IMR-90 (cell line): ENCODE data around the gene TPM4. TPM values are rescaled to one million over a fixed set of nuclear protein-coding genes. Genes with fewer than 3 reads are reported as not detected.

Experiments
- ATAC-seq: fragments of 200-7000 bp; cut with Tn5 transposase; 2 replicates; pipeline ENCODE4 v1.9.1; 2020; ENCODE audit warnings: low read depth, mild to moderate bottlenecking, moderate library complexity
- BruUV-seq: library from RNA; stranded (reverse); fragments of 400-500 nt; replicated peaks from 2 replicates; lab custom pipeline; 2021; lab: Mats Ljungman, UMichigan
- CTCF ChIA-PET: fragments of 300-600 bp; formaldehyde crosslinking; extraction: SDS; loops from one replicate; lab custom pipeline; 2021; ENCODE audit warnings: antibody characterized with exemption; lab: Yijun Ruan, JAX
- POLR2A ChIA-PET: fragments of 300-600 bp; sonication (Branson Sonifier 250); formaldehyde crosslinking; loops from one replicate; lab custom pipeline; 2022; ENCODE audit warnings: antibody characterized with exemption; ENCODE audit not compliant: unreplicated experiment; lab: Charles Lee
- DNase-seq: peaks from one replicate; pipeline ENCODE4 v3.0.0; 2013
- H2AFZ ChIP-seq: replicated peaks from 2 replicates; pipeline ENCODE3; 2013; ENCODE audit warnings: low read length, mild to moderate bottlenecking; ENCODE audit not compliant: poor library complexity
- H2AK5ac ChIP-seq: 2 replicates; pipeline ENCODE4 v1.6.1; 2013; ENCODE audit warnings: low read depth, low read length, inconsistent platforms
- H2AK9ac ChIP-seq: replicated peaks from 2 replicates; pipeline ENCODE3; 2013; ENCODE audit warnings: mild to moderate bottlenecking, low read depth, low read length, moderate library complexity; ENCODE audit not compliant: poor library complexity
- H2BK120ac ChIP-seq: 2 replicates; pipeline ENCODE4 v1.6.1; 2013; ENCODE audit warnings: low read depth, low read length, inconsistent platforms
- H2BK15ac ChIP-seq: 3 replicates; pipeline ENCODE4 v1.6.1; 2013; ENCODE audit warnings: low read depth, low read length, inconsistent platforms
- H2BK20ac ChIP-seq: 2 replicates; pipeline ENCODE4 v1.6.1; 2013; ENCODE audit warnings: low read depth, mild to moderate bottlenecking, inconsistent platforms, low read length, moderate library complexity
- H2BK5ac ChIP-seq: 2 replicates; pipeline ENCODE4 v1.6.1; 2013; ENCODE audit warnings: mild to moderate bottlenecking, low read depth, low read length, inconsistent platforms; ENCODE audit not compliant: poor library complexity, severe bottlenecking
- H3K14ac ChIP-seq: replicated peaks from 2 replicates; pipeline ENCODE4 v1.6.1; 2013; ENCODE audit warnings: low read depth, low read length, inconsistent platforms
- H3K18ac ChIP-seq: 2 replicates; pipeline ENCODE4 v1.6.1; 2013; ENCODE audit warnings: low read depth, low read length, control low read depth
- H3K23ac ChIP-seq: 2 replicates; pipeline ENCODE4 v1.6.1; 2013; ENCODE audit warnings: low read depth, low read length, inconsistent platforms
- H3K27ac ChIP-seq: 2 replicates; pipeline ENCODE4 v1.5.1; 2013; ENCODE audit warnings: mild to moderate bottlenecking, control low read depth, low read length; ENCODE audit not compliant: insufficient read depth
- H3K27me3 ChIP-seq: 2 replicates; pipeline ENCODE4 v1.6.1; 2013; ENCODE audit warnings: low read length; ENCODE audit not compliant: control insufficient read depth, insufficient read depth
- H3K36me3 ChIP-seq: 2 replicates; pipeline ENCODE4 v1.6.1; 2013; ENCODE audit warnings: low read length, mixed read lengths; ENCODE audit not compliant: control insufficient read depth, insufficient read depth
- H3K4ac ChIP-seq: 2 replicates; pipeline ENCODE4 v1.6.1; 2013; ENCODE audit warnings: low read depth, low read length, inconsistent platforms
- H3K4me1 ChIP-seq: 2 replicates; pipeline ENCODE4 v1.6.1; 2013; ENCODE audit warnings: low read length, mixed read lengths; ENCODE audit not compliant: control insufficient read depth, insufficient read depth
- H3K4me2 ChIP-seq: 2 replicates; pipeline ENCODE4 v1.6.1; 2013; ENCODE audit warnings: low read depth, mild to moderate bottlenecking, control low read depth, low read length, moderate library complexity
- H3K4me3 ChIP-seq: 2 replicates; pipeline ENCODE4 v1.5.1; 2013; ENCODE audit warnings: low read depth, mild to moderate bottlenecking, control low read depth, low read length, moderate library complexity; ENCODE audit not compliant: insufficient read depth
- H3K56ac ChIP-seq: 2 replicates; pipeline ENCODE4 v1.6.1; 2013; ENCODE audit warnings: low read length, inconsistent platforms; ENCODE audit not compliant: insufficient read depth; ENCODE audit errors: extremely low read depth
- H3K79me1 ChIP-seq, 2 experiments: 2 replicates each; pipeline ENCODE4 v1.6.1; 2013; ENCODE audit warnings: low read length in 2 of 2, inconsistent platforms in 1 of 2, low read depth in 1 of 2
- H3K9ac ChIP-seq: 2 replicates; pipeline ENCODE4 v1.6.1; 2013; ENCODE audit warnings: low read depth, low read length, control low read depth
- H3K9me1 ChIP-seq: 2 replicates; pipeline ENCODE4 v1.6.1; 2013; ENCODE audit warnings: low read length, inconsistent platforms; ENCODE audit not compliant: insufficient read depth
- H3K9me3 ChIP-seq: 2 replicates; pipeline ENCODE4 v1.6.1; 2013; ENCODE audit warnings: low read length; ENCODE audit not compliant: control insufficient read depth, insufficient read depth
- H4K20me1 ChIP-seq: 2 replicates; pipeline ENCODE4 v1.6.1; 2013; ENCODE audit warnings: low read length, inconsistent platforms; ENCODE audit not compliant: insufficient read depth
- H4K5ac ChIP-seq: 2 replicates; pipeline ENCODE4 v1.6.1; 2013; ENCODE audit warnings: mild to moderate bottlenecking, low read depth, low read length, control low read depth
- H4K8ac ChIP-seq, 2 experiments: 2 replicates each; pipeline ENCODE4 v1.6.1; 2013; ENCODE audit warnings: low read depth in 2 of 2, low read length in 2 of 2, control low read depth in 1 of 2, inconsistent platforms in 1 of 2
- H4K91ac ChIP-seq: 2 replicates; pipeline ENCODE4 v1.6.1; 2013; ENCODE audit warnings: low read depth, low read length, inconsistent platforms; ENCODE audit not compliant: insufficient read depth
- BHLHE40 ChIP-seq: fragments of 150-350 bp; IDR thresholded peaks from 2 replicates; pipeline ENCODE4 v1.6.1; 2016; ENCODE audit warnings: mild to moderate bottlenecking, low read depth, low read length
- CEBPB ChIP-seq: IDR thresholded peaks from 2 replicates; pipeline ENCODE4 v1.6.1; 2012; ENCODE audit warnings: low read depth, low read length, improper control_type of control experiment
- CHD1 ChIP-seq: IDR thresholded peaks from 2 replicates; pipeline ENCODE4 v1.6.1; 2012; ENCODE audit warnings: low read depth, low read length, improper control_type of control experiment
- FOS ChIP-seq: fragments of 150-350 bp; IDR thresholded peaks from 2 replicates; pipeline ENCODE4 v1.6.1; 2016; ENCODE audit warnings: low read depth, low read length
- MAFK ChIP-seq: IDR thresholded peaks from 2 replicates; pipeline ENCODE4 v1.6.1; 2012; ENCODE audit warnings: low read depth, low read length, improper control_type of control experiment
- MAZ ChIP-seq: IDR thresholded peaks from 2 replicates; pipeline ENCODE4 v1.6.1; 2012; ENCODE audit warnings: low read depth, mild to moderate bottlenecking, low read length, improper control_type of control experiment, moderate library complexity, borderline replicate concordance
- NFE2L2 ChIP-seq: fragments of 150-350 bp; IDR thresholded peaks from 2 replicates; pipeline ENCODE4 v1.6.1; 2016; ENCODE audit warnings: low read depth, mild to moderate bottlenecking, low read length
- POLR2A ChIP-seq: IDR thresholded peaks from 2 replicates; pipeline ENCODE4 v1.6.1; 2012; ENCODE audit warnings: mild to moderate bottlenecking, low read depth, low read length
- RAD21 ChIP-seq: IDR thresholded peaks from 2 replicates; pipeline ENCODE4 v1.6.1; 2012; ENCODE audit warnings: low read length, improper control_type of control experiment
- WGBS, 2 experiments: methylation state at CpG; one replicate each; pipeline versions ENCODE4 v1.1.5 to v1.1.7; 2013; ENCODE audit warnings: missing lambda C conversion rate in 2 of 2; ENCODE audit not compliant: insufficient read length in 1 of 2; ENCODE audit errors: extremely low coverage in 2 of 2; 5-methylcytosine and 5-hydroxymethylcytosine counted together
- dilution Hi-C: fragments of 300-500 bp; cut with HindIII; formaldehyde crosslinking; loops from one replicate; pipeline ENCODE4 v1.14.3; 2018; ENCODE audit warnings: low sequenced_read_pairs; ENCODE audit not compliant: unreplicated experiment
- in situ Hi-C: fragments of 300-500 bp; cut with MboI; formaldehyde crosslinking; loops from 3 replicates; pipeline ENCODE4 v1.14.3; 2019; ENCODE audit warnings: low sequenced_read_pairs, inconsistent platforms, mixed read lengths
- intact Hi-C: fragments of 100-400 bp; cut with micrococcal nuclease; formaldehyde crosslinking; loops from 2 replicates; pipeline ENCODE4 v1.10.0; 2022
- polyA plus RNA-seq, 3 experiments: library from polyadenylated mRNA; depleted of rRNA; stranded (reverse); fragments of >200 nt; gene quantifications; 2 replicates each; pipeline ENCODE4 v1.2.3, GENCODE V29; 2012; ENCODE audit warnings: low replicate concordance in 1 of 3
- total RNA-seq: library from RNA; depleted of rRNA; stranded (reverse); fragments of >200 nt; gene quantifications from 2 replicates; pipeline ENCODE4 v1.2.3, GENCODE V29; 2012
- TF ChIP-seq, protein P1 (sequence below): conservative IDR thresholded peaks from 2 replicates; pipeline ENCODE4 v1.5.1; 2012; ENCODE audit warnings: mild to moderate bottlenecking, low read depth, low read length, improper control_type of control experiment
- TF ChIP-seq, protein P2 (sequence below): fragments of 150-350 bp; IDR thresholded peaks from 2 replicates; pipeline ENCODE4 v1.6.1; 2016; ENCODE audit warnings: low read depth, mild to moderate bottlenecking, low read length, moderate library complexity, borderline replicate concordance

The TPM4 gene
- total and polyA plus RNA-seq, 2 of the 4 experiments (the other 2 are of a cell fraction), result 1,075 to 1,160 TPM

DNA sequence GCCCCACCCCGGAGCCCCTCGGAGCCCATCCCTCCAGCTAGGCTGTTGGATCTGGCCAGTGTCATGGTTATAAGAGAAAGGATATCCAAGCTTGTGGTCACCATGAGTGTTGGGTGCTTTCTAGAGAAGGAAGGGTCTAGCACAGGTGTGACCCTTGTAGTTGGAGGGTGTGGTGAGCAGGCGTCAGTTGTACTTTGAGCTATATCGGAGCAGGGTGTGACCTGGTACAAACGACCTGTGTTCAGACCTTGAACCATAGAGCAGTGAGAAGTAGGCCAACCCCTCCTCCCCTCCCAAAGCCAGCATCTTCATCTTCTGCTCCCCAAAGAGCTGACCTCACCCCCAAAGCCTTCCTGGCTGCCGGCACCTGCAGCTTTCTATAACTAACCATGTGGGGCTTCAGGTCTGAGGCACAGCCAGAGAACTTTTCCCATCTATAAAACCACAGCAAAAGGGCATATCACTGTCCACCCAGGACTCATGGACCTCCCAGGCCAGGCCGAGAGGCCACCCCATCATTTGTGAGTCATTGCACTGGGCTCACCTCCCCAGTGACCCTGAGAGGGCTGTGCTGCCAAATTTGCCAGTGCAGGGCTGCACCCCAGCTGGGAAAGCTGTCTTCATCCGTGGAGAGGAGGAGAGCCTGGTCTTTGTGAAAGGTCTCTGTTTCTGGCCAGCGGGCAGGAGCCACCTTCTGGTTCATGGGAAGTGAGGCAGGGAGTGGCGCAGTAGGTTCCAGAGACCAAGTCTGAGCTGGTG lies 49.6 kb downstream of the TPM4 start:
- H4K91ac ChIP-seq, result no peak overlapping the region
- H2AK9ac ChIP-seq, result no peak overlapping the region
- BruUV-seq, result no TSS peak
- ChIA-PET POLR2A (no interaction called here), CTCF (no interaction called here)
- ATAC-seq, result peak; percentile 24; the same call in 1 of the 2 replicates
- no peaks in the 10 kb centered on the region; the same call in 1 of the 2 replicates for H4K20me1 ChIP-seq
- no peak overlapping the region for H2AK5ac ChIP-seq
- no peak overlapping the region for H3K18ac ChIP-seq
- H3K4ac ChIP-seq, result no peak overlapping the region
- H3K4me2 ChIP-seq, result no peak overlapping the region
- DNase-seq, result no peak
- no peak for TF ChIP-seq CEBPB
- no peak for TF ChIP-seq NFE2L2
- no peak for TF ChIP-seq MAFK
- no peak for TF ChIP-seq MAZ
- no peak for TF ChIP-seq CHD1
- no peak for TF ChIP-seq BHLHE40
- no peak for TF ChIP-seq POLR2A
- no peak for TF ChIP-seq FOS
- no peak for TF ChIP-seq RAD21
- TF ChIP-seq, protein P1, sequence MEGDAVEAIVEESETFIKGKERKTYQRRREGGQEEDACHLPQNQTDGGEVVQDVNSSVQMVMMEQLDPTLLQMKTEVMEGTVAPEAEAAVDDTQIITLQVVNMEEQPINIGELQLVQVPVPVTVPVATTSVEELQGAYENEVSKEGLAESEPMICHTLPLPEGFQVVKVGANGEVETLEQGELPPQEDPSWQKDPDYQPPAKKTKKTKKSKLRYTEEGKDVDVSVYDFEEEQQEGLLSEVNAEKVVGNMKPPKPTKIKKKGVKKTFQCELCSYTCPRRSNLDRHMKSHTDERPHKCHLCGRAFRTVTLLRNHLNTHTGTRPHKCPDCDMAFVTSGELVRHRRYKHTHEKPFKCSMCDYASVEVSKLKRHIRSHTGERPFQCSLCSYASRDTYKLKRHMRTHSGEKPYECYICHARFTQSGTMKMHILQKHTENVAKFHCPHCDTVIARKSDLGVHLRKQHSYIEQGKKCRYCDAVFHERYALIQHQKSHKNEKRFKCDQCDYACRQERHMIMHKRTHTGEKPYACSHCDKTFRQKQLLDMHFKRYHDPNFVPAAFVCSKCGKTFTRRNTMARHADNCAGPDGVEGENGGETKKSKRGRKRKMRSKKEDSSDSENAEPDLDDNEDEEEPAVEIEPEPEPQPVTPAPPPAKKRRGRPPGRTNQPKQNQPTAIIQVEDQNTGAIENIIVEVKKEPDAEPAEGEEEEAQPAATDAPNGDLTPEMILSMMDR, result no peak
- TF ChIP-seq, protein P2, sequence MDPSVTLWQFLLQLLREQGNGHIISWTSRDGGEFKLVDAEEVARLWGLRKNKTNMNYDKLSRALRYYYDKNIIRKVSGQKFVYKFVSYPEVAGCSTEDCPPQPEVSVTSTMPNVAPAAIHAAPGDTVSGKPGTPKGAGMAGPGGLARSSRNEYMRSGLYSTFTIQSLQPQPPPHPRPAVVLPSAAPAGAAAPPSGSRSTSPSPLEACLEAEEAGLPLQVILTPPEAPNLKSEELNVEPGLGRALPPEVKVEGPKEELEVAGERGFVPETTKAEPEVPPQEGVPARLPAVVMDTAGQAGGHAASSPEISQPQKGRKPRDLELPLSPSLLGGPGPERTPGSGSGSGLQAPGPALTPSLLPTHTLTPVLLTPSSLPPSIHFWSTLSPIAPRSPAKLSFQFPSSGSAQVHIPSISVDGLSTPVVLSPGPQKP, result no peak
- H2BK15ac ChIP-seq, result no peak overlapping the region
- no peak overlapping the region for H2AFZ ChIP-seq
- no peak overlapping the region for H3K23ac ChIP-seq
- no peak overlapping the region for H2BK20ac ChIP-seq
- dilution Hi-C loops, result no loop called here
- 85% methylated on average over 4 of the region's 10 CpGs; no CpG with 5 or more reads in 1 of the 2 experiments for WGBS, 2 experiments
- H3K9ac ChIP-seq, result no peak overlapping the region
- no peak overlapping the region for H3K4me3 ChIP-seq
- no peak overlapping the region for H3K14ac ChIP-seq
- no peak overlapping the region for H4K5ac ChIP-seq
- no peak overlapping the region for H4K8ac ChIP-seq
- intact Hi-C loops, result no loop called here
- no peak overlapping the region for H3K56ac ChIP-seq
- in situ Hi-C loops, result no loop called here
- H3K4me1 ChIP-seq, result no peaks in the 10 kb centered on the region
- peaks cover 82% of the 10 kb centered on the region for H3K36me3 ChIP-seq
- H2BK120ac ChIP-seq, result no peak overlapping the region
- no peaks in the 10 kb centered on the region for H3K27me3 ChIP-seq
- H3K27ac ChIP-seq, result no peak overlapping the region
- peaks cover 5 to 20% of the 10 kb centered on the region in 2 experiments; a peak in 3 of 4 replicates for H3K79me1 ChIP-seq
- H3K9me1 ChIP-seq, result no peaks in the 10 kb centered on the region
- no peaks in the 10 kb centered on the region for H3K9me3 ChIP-seq
- H2BK5ac ChIP-seq, result no peak overlapping the region
